ENCODE results near the gene PLCH1.

GRCh38 chr3:155560594-155560993 is 184.3 kb downstream of the PLCH1 start:
- TF ChIP-seq POLR2AphosphoS5 (IDR thresholded peaks at IDR 0.05; ENCODE audit: low read depth, low read length) (no peak), TAF1 (IDR thresholded peaks at IDR 0.05; ENCODE audit: borderline replicate concordance, insufficient read depth, low read length) (no peak), FOXP2 (optimal IDR thresholded peaks at IDR 0.05; ENCODE audit: borderline replicate concordance, extremely low read depth, extremely low read length, insufficient read depth) (no peak), SIN3A (IDR thresholded peaks at IDR 0.05; ENCODE audit: borderline replicate concordance, insufficient read depth, low read length) (no peak)
- TF ChIP-seq, protein P1, sequence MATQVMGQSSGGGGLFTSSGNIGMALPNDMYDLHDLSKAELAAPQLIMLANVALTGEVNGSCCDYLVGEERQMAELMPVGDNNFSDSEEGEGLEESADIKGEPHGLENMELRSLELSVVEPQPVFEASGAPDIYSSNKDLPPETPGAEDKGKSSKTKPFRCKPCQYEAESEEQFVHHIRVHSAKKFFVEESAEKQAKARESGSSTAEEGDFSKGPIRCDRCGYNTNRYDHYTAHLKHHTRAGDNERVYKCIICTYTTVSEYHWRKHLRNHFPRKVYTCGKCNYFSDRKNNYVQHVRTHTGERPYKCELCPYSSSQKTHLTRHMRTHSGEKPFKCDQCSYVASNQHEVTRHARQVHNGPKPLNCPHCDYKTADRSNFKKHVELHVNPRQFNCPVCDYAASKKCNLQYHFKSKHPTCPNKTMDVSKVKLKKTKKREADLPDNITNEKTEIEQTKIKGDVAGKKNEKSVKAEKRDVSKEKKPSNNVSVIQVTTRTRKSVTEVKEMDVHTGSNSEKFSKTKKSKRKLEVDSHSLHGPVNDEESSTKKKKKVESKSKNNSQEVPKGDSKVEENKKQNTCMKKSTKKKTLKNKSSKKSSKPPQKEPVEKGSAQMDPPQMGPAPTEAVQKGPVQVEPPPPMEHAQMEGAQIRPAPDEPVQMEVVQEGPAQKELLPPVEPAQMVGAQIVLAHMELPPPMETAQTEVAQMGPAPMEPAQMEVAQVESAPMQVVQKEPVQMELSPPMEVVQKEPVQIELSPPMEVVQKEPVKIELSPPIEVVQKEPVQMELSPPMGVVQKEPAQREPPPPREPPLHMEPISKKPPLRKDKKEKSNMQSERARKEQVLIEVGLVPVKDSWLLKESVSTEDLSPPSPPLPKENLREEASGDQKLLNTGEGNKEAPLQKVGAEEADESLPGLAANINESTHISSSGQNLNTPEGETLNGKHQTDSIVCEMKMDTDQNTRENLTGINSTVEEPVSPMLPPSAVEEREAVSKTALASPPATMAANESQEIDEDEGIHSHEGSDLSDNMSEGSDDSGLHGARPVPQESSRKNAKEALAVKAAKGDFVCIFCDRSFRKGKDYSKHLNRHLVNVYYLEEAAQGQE (IDR thresholded peaks at IDR 0.05; ENCODE audit: insufficient read depth in 1 of 2, low read depth in 2 of 2, low read length in 2 of 2), result no peak
